Astrocyte (in vitro differentiated cells and primary cell): ENCODE data around the gene ZNF48.

Source experiments
- EZH2 ChIP-seq: IDR thresholded peaks from 2 replicates; pipeline ENCODE4 v1.6.1; 2012; ENCODE audit warnings: mild to moderate bottlenecking, low read length, inconsistent platforms; ENCODE audit not compliant: insufficient read depth
- TF ChIP-seq, protein P1 (sequence below): IDR thresholded peaks from 2 replicates; pipeline ENCODE4 v1.5.1; 2011; ENCODE audit warnings: low read depth, mild to moderate bottlenecking, inconsistent platforms, low read length, moderate library complexity; ENCODE audit not compliant: insufficient read depth

- TF ChIP-seq, protein P1, sequence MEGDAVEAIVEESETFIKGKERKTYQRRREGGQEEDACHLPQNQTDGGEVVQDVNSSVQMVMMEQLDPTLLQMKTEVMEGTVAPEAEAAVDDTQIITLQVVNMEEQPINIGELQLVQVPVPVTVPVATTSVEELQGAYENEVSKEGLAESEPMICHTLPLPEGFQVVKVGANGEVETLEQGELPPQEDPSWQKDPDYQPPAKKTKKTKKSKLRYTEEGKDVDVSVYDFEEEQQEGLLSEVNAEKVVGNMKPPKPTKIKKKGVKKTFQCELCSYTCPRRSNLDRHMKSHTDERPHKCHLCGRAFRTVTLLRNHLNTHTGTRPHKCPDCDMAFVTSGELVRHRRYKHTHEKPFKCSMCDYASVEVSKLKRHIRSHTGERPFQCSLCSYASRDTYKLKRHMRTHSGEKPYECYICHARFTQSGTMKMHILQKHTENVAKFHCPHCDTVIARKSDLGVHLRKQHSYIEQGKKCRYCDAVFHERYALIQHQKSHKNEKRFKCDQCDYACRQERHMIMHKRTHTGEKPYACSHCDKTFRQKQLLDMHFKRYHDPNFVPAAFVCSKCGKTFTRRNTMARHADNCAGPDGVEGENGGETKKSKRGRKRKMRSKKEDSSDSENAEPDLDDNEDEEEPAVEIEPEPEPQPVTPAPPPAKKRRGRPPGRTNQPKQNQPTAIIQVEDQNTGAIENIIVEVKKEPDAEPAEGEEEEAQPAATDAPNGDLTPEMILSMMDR = no peak
- TF ChIP-seq EZH2 = no peak
These were observed 43.6 kb downstream of the ZNF48 start for GRCh38 chr16:30438835-30439234.
